HEK293 (cell line): ENCODE results near the gene PRKCZ.

ENCODE experiments used
- CTCF ChIA-PET: fragments of 350-600 bp; formaldehyde crosslinking; extraction: SDS; loops from one replicate; lab custom pipeline; 2021; ENCODE audit warnings: antibody characterized with exemption; lab: Yijun Ruan, JAX
- POLR2A ChIA-PET: fragments of 300-600 bp; formaldehyde crosslinking; extraction: SDS; loops from one replicate; lab custom pipeline; 2020; ENCODE audit warnings: antibody characterized with exemption, inconsistent platforms; lab: Yijun Ruan, JAX
- H3K27ac ChIP-seq: fragments of 200-500 bp; sonication (Bioruptor generic); 2 replicates; pipeline ENCODE4 v1.5.1; 2014; ENCODE audit warnings: low read depth, low read length, control low read depth, inconsistent platforms; ENCODE audit errors: extremely low read depth
- H3K36me3 ChIP-seq, 2 experiments: fragments of 200-500 bp in 1 of 2; sonication (Bioruptor generic) in 1 of 2; 1 replicate in 1 of 2; 2 replicates in 1 of 2; pipeline ENCODE4 v1.5.1; 2014 to 2017; ENCODE audit warnings: inconsistent platforms in 2 of 2, low read length in 2 of 2; ENCODE audit not compliant: control insufficient read depth in 2 of 2, insufficient read depth in 1 of 2
- H3K4me1 ChIP-seq: fragments of 200-500 bp; sonication (Bioruptor generic); 2 replicates; pipeline ENCODE4 v1.5.1; 2014; ENCODE audit warnings: mild to moderate bottlenecking, low read length, inconsistent platforms; ENCODE audit not compliant: control insufficient read depth, insufficient read depth
- H3K4me3 ChIP-seq: 2 replicates; pipeline ENCODE4 v1.5.1; 2011; ENCODE audit warnings: low read depth, mild to moderate bottlenecking, control low read depth, low read length, moderate library complexity
- H3K9me3 ChIP-seq: fragments of 200-500 bp; sonication (Bioruptor generic); 2 replicates; pipeline ENCODE4 v1.5.1; 2014; ENCODE audit warnings: low read depth, low read length, inconsistent platforms; ENCODE audit not compliant: control insufficient read depth, insufficient read depth
- FEZF1 ChIP-seq: fragments of 450-650 bp; formaldehyde crosslinking; IDR thresholded peaks from 2 replicates; pipeline ENCODE4 v1.5.1; 2016; ENCODE audit warnings: missing biosample characterization, missing genetic modification characterization
- GFI1B ChIP-seq: fragments of 450-650 bp; formaldehyde crosslinking; IDR thresholded peaks from 2 replicates; pipeline ENCODE4 v1.5.1; 2016; ENCODE audit warnings: missing biosample characterization, missing genetic modification characterization
- GLI2 ChIP-seq: fragments of 450-650 bp; formaldehyde crosslinking; IDR thresholded peaks from 2 replicates; pipeline ENCODE4; 2017; ENCODE audit warnings: missing biosample characterization, missing genetic modification characterization, low read depth, borderline replicate concordance
- INSM2 ChIP-seq: fragments of 450-650 bp; formaldehyde crosslinking; IDR thresholded peaks from 2 replicates; pipeline ENCODE4 v1.5.1; 2016; ENCODE audit warnings: missing biosample characterization, missing genetic modification characterization
- KLF16 ChIP-seq: fragments of 450-650 bp; formaldehyde crosslinking; IDR thresholded peaks from 2 replicates; pipeline ENCODE4 v1.5.1; 2017; ENCODE audit warnings: missing biosample characterization, missing genetic modification characterization
- KLF17 ChIP-seq: fragments of 450-650 bp; formaldehyde crosslinking; IDR thresholded peaks from 2 replicates; pipeline ENCODE4 v1.5.1; 2016; ENCODE audit warnings: missing biosample characterization, missing genetic modification characterization
- PRDM6 ChIP-seq: fragments of 450-650 bp; formaldehyde crosslinking; IDR thresholded peaks from 2 replicates; pipeline ENCODE4 v1.5.1; 2017; ENCODE audit warnings: missing biosample characterization, missing genetic modification characterization
- YY1 ChIP-seq: fragments of 450-650 bp; formaldehyde crosslinking; IDR thresholded peaks from 2 replicates; pipeline ENCODE4 v1.5.1; 2018; ENCODE audit warnings: missing biosample characterization, missing genetic modification characterization
- ZBTB8A ChIP-seq: fragments of 450-650 bp; formaldehyde crosslinking; IDR thresholded peaks from 2 replicates; pipeline ENCODE4 v1.5.1; 2016; ENCODE audit warnings: missing biosample characterization, missing genetic modification characterization
- ZNF112 ChIP-seq: fragments of 450-650 bp; formaldehyde crosslinking; IDR thresholded peaks from 2 replicates; pipeline ENCODE4 v1.5.0; 2017; ENCODE audit warnings: missing biosample characterization, missing genetic modification characterization
- ZNF114 ChIP-seq: fragments of 450-650 bp; formaldehyde crosslinking; IDR thresholded peaks from 2 replicates; pipeline ENCODE4 v1.5.0; 2017; ENCODE audit warnings: missing biosample characterization, missing genetic modification characterization
- ZNF138 ChIP-seq: fragments of 450-650 bp; formaldehyde crosslinking; IDR thresholded peaks from 2 replicates; pipeline ENCODE4 v1.5.1; 2016; ENCODE audit warnings: missing biosample characterization, missing genetic modification characterization, borderline replicate concordance
- ZNF214 ChIP-seq: fragments of 450-650 bp; formaldehyde crosslinking; IDR thresholded peaks from 2 replicates; pipeline ENCODE4 v1.5.1; 2017; ENCODE audit warnings: missing biosample characterization, mild to moderate bottlenecking, missing genetic modification characterization, borderline replicate concordance
- ZNF223 ChIP-seq: fragments of 450-650 bp; formaldehyde crosslinking; IDR thresholded peaks from 2 replicates; pipeline ENCODE4 v1.5.1; 2016; ENCODE audit warnings: missing biosample characterization, missing genetic modification characterization
- ZNF341 ChIP-seq: fragments of 450-650 bp; formaldehyde crosslinking; IDR thresholded peaks from 2 replicates; pipeline ENCODE4; 2016; ENCODE audit warnings: low read depth, missing biosample characterization, missing genetic modification characterization
- ZNF37A ChIP-seq: fragments of 450-650 bp; IDR thresholded peaks from 2 replicates; pipeline ENCODE4 v1.5.1; 2018; ENCODE audit warnings: missing biosample characterization, missing genetic modification characterization
- ZNF404 ChIP-seq: fragments of 450-650 bp; formaldehyde crosslinking; IDR thresholded peaks from 2 replicates; pipeline ENCODE4 v1.5.1; 2017; ENCODE audit warnings: missing biosample characterization, missing genetic modification characterization
- ZNF416 ChIP-seq: fragments of 450-650 bp; formaldehyde crosslinking; IDR thresholded peaks from 2 replicates; pipeline ENCODE4 v1.5.1; 2016; ENCODE audit warnings: missing biosample characterization, missing genetic modification characterization
- ZNF473 ChIP-seq: fragments of 450-650 bp; formaldehyde crosslinking; IDR thresholded peaks from 2 replicates; pipeline ENCODE4 v1.5.1; 2017; ENCODE audit warnings: missing biosample characterization, missing genetic modification characterization
- ZNF48 ChIP-seq: fragments of 450-650 bp; formaldehyde crosslinking; IDR thresholded peaks from 2 replicates; pipeline ENCODE4 v1.5.1; 2016; ENCODE audit warnings: missing biosample characterization, missing genetic modification characterization
- ZNF514 ChIP-seq: fragments of 450-650 bp; formaldehyde crosslinking; IDR thresholded peaks from 2 replicates; pipeline ENCODE4 v1.5.1; 2016; ENCODE audit warnings: missing biosample characterization, missing genetic modification characterization
- ZNF548 ChIP-seq: fragments of 450-650 bp; formaldehyde crosslinking; IDR thresholded peaks from 2 replicates; pipeline ENCODE4 v1.5.1; 2016; ENCODE audit warnings: missing biosample characterization, missing genetic modification characterization
- ZNF621 ChIP-seq: fragments of 450-650 bp; formaldehyde crosslinking; IDR thresholded peaks from 2 replicates; pipeline ENCODE4 v1.5.1; 2017; ENCODE audit warnings: missing biosample characterization, missing genetic modification characterization
- ZNF654 ChIP-seq: fragments of 450-650 bp; formaldehyde crosslinking; IDR thresholded peaks from 2 replicates; pipeline ENCODE4 v1.5.1; 2016; ENCODE audit warnings: low read depth, missing biosample characterization, missing genetic modification characterization
- ZNF692 ChIP-seq: fragments of 450-650 bp; formaldehyde crosslinking; IDR thresholded peaks from 2 replicates; pipeline ENCODE4 v1.5.1; 2016; ENCODE audit warnings: missing biosample characterization, missing genetic modification characterization
- ZNF837 ChIP-seq: fragments of 450-650 bp; formaldehyde crosslinking; IDR thresholded peaks from 2 replicates; pipeline ENCODE4 v1.5.1; 2016; ENCODE audit warnings: missing biosample characterization, missing genetic modification characterization
- ZSCAN18 ChIP-seq: fragments of 450-650 bp; formaldehyde crosslinking; IDR thresholded peaks from 2 replicates; pipeline ENCODE4 v1.5.1; 2016; ENCODE audit warnings: missing biosample characterization, missing genetic modification characterization

The PRKCZ gene

GRCh38 chr1:2188336-2188735 lies 138.1 kb downstream of the PRKCZ start:
- no peak overlapping the region for H3K4me3 ChIP-seq
- no peak overlapping the region for H3K27ac ChIP-seq
- ChIA-PET POLR2A (interaction anchor here (1.1 kb wide), 1 partner anchor 55 kb away, joined by 3 read pairs; no protein-coding TSS in a partner anchor), CTCF (interaction anchor here (0.7 to 2.3 kb wide), 2 partner anchors 14 to 275 kb away, joined by 3 to 14 read pairs; no protein-coding TSS in a partner anchor)
- TF ChIP-seq ZNF138 (tag by site-specific recombination) (no peak), INSM2 (tag by site-specific recombination) (no peak), GFI1B (tag by site-specific recombination) (no peak), ZNF223 (tag by site-specific recombination) (no peak), ZNF404 (tag by site-specific recombination) (no peak), GLI2 (tag by site-specific recombination) (no peak), ZNF416 (tag by site-specific recombination) (no peak), ZNF514 (tag by site-specific recombination) (no peak), YY1 (no peak), ZNF112 (tag by site-specific recombination) (no peak), PRDM6 (no peak), ZNF692 (no peak), ZNF341 (tag by site-specific recombination) (no peak), ZNF621 (no peak), ZNF37A (tag by site-specific recombination) (no peak), ZNF48 (tag by site-specific recombination) (no peak), ZNF214 (tag by site-specific recombination) (no peak)
- no peaks in the 10 kb centered on the region for H3K9me3 ChIP-seq
- no peaks in the 10 kb centered on the region for H3K4me1 ChIP-seq
- peaks cover 0 to 69% of the 10 kb centered on the region in 2 experiments; a peak in 2 of 3 replicates for H3K36me3 ChIP-seq

- peak overlapping the region; percentile 65 for H3K27ac ChIP-seq
- H3K9me3 ChIP-seq = no peaks in the 10 kb centered on the region
- H3K4me3 ChIP-seq = no peak overlapping the region
- ChIA-PET CTCF (interaction anchor here (0.6 to 2.3 kb wide), 5 partner anchors 13 to 249 kb away, joined by 3 to 14 read pairs (median 4); no protein-coding TSS in a partner anchor), POLR2A (interaction anchor here (0.7 to 2.0 kb wide), 9 partner anchors 15 to 203 kb away, joined by 3 to 9 read pairs (median 4); partner anchors contain the start of genes MORN1 and RER1)
- no peaks in the 10 kb centered on the region for H3K4me1 ChIP-seq
- H3K36me3 ChIP-seq = peaks cover 0 to 55% of the 10 kb centered on the region in 2 experiments; a peak in 2 of 3 replicates
- TF ChIP-seq ZNF223 (tag by site-specific recombination) (no peak), KLF16 (tag by site-specific recombination) (no peak; the same call in 1 of the 2 replicates), ZSCAN18 (tag by site-specific recombination) (no peak), ZNF473 (no peak), GFI1B (tag by site-specific recombination) (no peak), ZBTB8A (tag by site-specific recombination) (0 out of 2 replicates have a peak, but pooled peaks have one; percentile 29), FEZF1 (no peak), ZNF654 (tag by site-specific recombination) (no peak), ZNF548 (no peak), ZNF114 (tag by site-specific recombination) (no peak), ZNF837 (no peak), KLF17 (tag by site-specific recombination) (0 out of 2 replicates have a peak, but pooled peaks have one; percentile 20)
These were observed 139.5 kb downstream of the PRKCZ start for GRCh38 chr1:2189459-2190425.
